Left lung (tissue), 10 donors: ENCODE data around the gene MEIS1. TPM values are rescaled to one million over a fixed set of nuclear protein-coding genes. Genes with fewer than 3 reads are reported as not detected.

Experiments used
- ATAC-seq: fragments of 200-7000 bp; cut with Tn5 transposase; one replicate; pipeline ENCODE4 v1.9.1; 2020; ENCODE audit warnings: moderate library complexity
- DNase-seq, 4 donors: peaks; one replicate each; pipeline ENCODE4 v3.0.0-alpha.2; 2013 to 2020
- H3K27ac ChIP-seq, 2 donors: fragments of 200-600 bp; sonication (generic) in 1 of 2; one replicate each; pipeline versions ENCODE4 v1.5.0 to v1.8.0; 2020 to 2021
- H3K27me3 ChIP-seq, 2 donors: fragments of 200-600 bp; sonication (generic) in 1 of 2; one replicate each; pipeline versions ENCODE4 v1.5.0 to v1.8.0; 2020 to 2021
- H3K36me3 ChIP-seq, 2 donors: fragments of 200-600 bp; sonication (generic) in 1 of 2; one replicate each; pipeline versions ENCODE4 v1.5.0 to v1.8.0; 2020 to 2021
- H3K4me1 ChIP-seq, 2 donors: fragments of 200-600 bp; one replicate each; pipeline ENCODE4 v1.8.0; 2021
- H3K4me3 ChIP-seq, 2 donors: fragments of 200-600 bp; sonication (generic) in 1 of 2; one replicate each; pipeline versions ENCODE4 v1.5.0 to v1.8.0; 2020 to 2021; ENCODE audit warnings: mild to moderate bottlenecking in 1 of 2
- H3K9me3 ChIP-seq, 2 donors: fragments of 200-600 bp; sonication (generic) in 1 of 2; one replicate each; pipeline versions ENCODE4 v1.5.0 to v1.8.0; 2020 to 2021
- CTCF ChIP-seq, 2 donors: fragments of 200-600 bp; sonication (generic) in 1 of 2; IDR thresholded peaks; one replicate each; pipeline versions ENCODE4 v1.5.0 to v1.8.0; 2021; ENCODE audit warnings: antibody characterized with exemption in 2 of 2
- intact Hi-C, 2 donors: fragments of 100-400 bp; cut with DNase I; formaldehyde crosslinking; loops; one replicate each; pipeline versions ENCODE4 v1.11.2 to v1.14.2; 2022
- polyA plus RNA-seq, 6 donors: library from polyadenylated mRNA; unstranded; fragments of 120-200 nt; gene quantifications; one replicate each; pipeline ENCODE4 v1.2.1, GENCODE V29; 2013; ENCODE audit not compliant: insufficient read length in 6 of 6
- total RNA-seq, 2 donors: library from RNA; stranded (reverse); fragmentation: NEBNext Ultra II Directional; extraction: Animal tissue kit (Norgen Biotek cat#: 25700); gene quantifications; one replicate each; pipeline ENCODE4 v1.2.1, GENCODE V29; 2021
- donor health status: DM: no; HTN: yes; CAD: no.
- donor health status: DM: no; HTN: no; CAD: no.

Gene MEIS1
- total and polyA plus RNA-seq, 8 donors: 54.3 to 193 (median 163) TPM

GRCh38 chr2:66530651-66531050, 95.7 kb downstream of the MEIS1 start:
- H3K4me3 ChIP-seq: no peak overlapping the region
- H3K36me3 ChIP-seq: no peaks in the 10 kb centered on the region
- TF ChIP-seq CTCF (IDR thresholded peaks at IDR 0.05): no peak
- peaks cover 0 to 5% of the 10 kb centered on the region in 2 donors for H3K4me1 ChIP-seq
- no peak for DNase-seq
- H3K27ac ChIP-seq: no peak overlapping the region
- no peak for ATAC-seq
- intact Hi-C loops: no loop called here
- no peaks in the 10 kb centered on the region for H3K27me3 ChIP-seq
- no peaks in the 10 kb centered on the region for H3K9me3 ChIP-seq

- ATAC-seq (no peak), DNase-seq (no peak)
- no peak for TF ChIP-seq CTCF (IDR thresholded peaks at IDR 0.05)
- H3K36me3 ChIP-seq: no peaks in the 10 kb centered on the region
- no peak overlapping the region for H3K27ac ChIP-seq
- H3K27me3 ChIP-seq: no peaks in the 10 kb centered on the region
- intact Hi-C loops: no loop called here
- peaks cover 0 to 3% of the 10 kb centered on the region in 2 donors for H3K4me1 ChIP-seq
- H3K4me3 ChIP-seq: no peak overlapping the region
- H3K9me3 ChIP-seq: no peaks in the 10 kb centered on the region
Measured at GRCh38 chr2:66531155-66531554, 96.2 kb downstream of the MEIS1 start.

- no peak for DNase-seq
- no peak for TF ChIP-seq CTCF (IDR thresholded peaks at IDR 0.05)
- no peaks in the 10 kb centered on the region for H3K4me1 ChIP-seq
Measured at GRCh38 chr2:66531567-66531966, 96.6 kb downstream of the MEIS1 start.

GRCh38 chr2:66532972-66533868, 98.3 kb downstream of the MEIS1 start:
- Histone ChIP-seq H3K4me3 (no peak overlapping the region), H3K4me1 (no peaks in the 10 kb centered on the region), H3K27ac (no peak overlapping the region), H3K36me3 (no peaks in the 10 kb centered on the region), H3K27me3 (no peaks in the 10 kb centered on the region), H3K9me3 (no peaks in the 10 kb centered on the region)
- no peak for ATAC-seq
- DNase-seq: no peak
- intact Hi-C loops: no loop called here
- no peak for TF ChIP-seq CTCF (IDR thresholded peaks at IDR 0.05)

More at GRCh38 chr2:66531567-66531966, 96.6 kb downstream of the MEIS1 start:
- no peak for ATAC-seq
- intact Hi-C loops: no loop called here
- Histone ChIP-seq H3K27ac (no peak overlapping the region), H3K36me3 (no peaks in the 10 kb centered on the region), H3K9me3 (no peaks in the 10 kb centered on the region), H3K27me3 (no peaks in the 10 kb centered on the region), H3K4me3 (no peak overlapping the region)

- no peaks in the 10 kb centered on the region for H3K36me3 ChIP-seq
- no peaks in the 10 kb centered on the region for H3K4me1 ChIP-seq
- no peak overlapping the region for H3K27ac ChIP-seq
- intact Hi-C loops: no loop called here
- no peaks in the 10 kb centered on the region for H3K27me3 ChIP-seq
- no peak overlapping the region for H3K4me3 ChIP-seq
- H3K9me3 ChIP-seq: no peaks in the 10 kb centered on the region
- ATAC-seq: no peak
- no peak for TF ChIP-seq CTCF (IDR thresholded peaks at IDR 0.05)
- DNase-seq: no peak
Measured at GRCh38 chr2:66534461-66534860, 99.5 kb downstream of the MEIS1 start.
